ENCODE results near the gene MEAF6.
"Not testable (repeated sequence)": the region's sequence is repeated elsewhere in the genome, so short reads cannot be mapped to it uniquely, and the experiment has no call there.

DNA sequence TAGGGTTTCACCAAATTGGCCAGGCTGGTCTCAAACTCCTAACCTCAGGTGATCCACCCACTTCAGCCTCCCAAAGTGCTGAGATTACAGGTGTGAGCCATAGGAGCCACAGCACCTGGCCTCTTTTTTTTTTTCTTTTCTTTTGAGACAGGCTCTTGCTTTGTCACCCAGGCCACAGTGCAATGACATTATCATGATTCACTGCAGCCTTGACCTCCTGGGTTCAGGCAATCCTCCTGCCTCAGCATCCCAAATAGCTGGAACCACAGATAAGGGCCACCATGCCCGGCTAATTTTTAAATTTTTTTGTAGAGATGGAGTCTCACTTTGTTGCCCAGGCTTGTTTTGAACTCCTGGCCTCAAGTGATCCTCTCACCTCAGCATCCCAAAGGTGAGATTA is 15.3 kb upstream of the MEAF6 start:
- TF ChIP-seq, protein P1, sequence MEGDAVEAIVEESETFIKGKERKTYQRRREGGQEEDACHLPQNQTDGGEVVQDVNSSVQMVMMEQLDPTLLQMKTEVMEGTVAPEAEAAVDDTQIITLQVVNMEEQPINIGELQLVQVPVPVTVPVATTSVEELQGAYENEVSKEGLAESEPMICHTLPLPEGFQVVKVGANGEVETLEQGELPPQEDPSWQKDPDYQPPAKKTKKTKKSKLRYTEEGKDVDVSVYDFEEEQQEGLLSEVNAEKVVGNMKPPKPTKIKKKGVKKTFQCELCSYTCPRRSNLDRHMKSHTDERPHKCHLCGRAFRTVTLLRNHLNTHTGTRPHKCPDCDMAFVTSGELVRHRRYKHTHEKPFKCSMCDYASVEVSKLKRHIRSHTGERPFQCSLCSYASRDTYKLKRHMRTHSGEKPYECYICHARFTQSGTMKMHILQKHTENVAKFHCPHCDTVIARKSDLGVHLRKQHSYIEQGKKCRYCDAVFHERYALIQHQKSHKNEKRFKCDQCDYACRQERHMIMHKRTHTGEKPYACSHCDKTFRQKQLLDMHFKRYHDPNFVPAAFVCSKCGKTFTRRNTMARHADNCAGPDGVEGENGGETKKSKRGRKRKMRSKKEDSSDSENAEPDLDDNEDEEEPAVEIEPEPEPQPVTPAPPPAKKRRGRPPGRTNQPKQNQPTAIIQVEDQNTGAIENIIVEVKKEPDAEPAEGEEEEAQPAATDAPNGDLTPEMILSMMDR (IDR thresholded peaks at IDR 0.05) = not testable (repeated sequence)
- not testable (repeated sequence) for TF ChIP-seq POLR2A (IDR thresholded peaks at IDR 0.05)

All from Peyer's patch (tissue), 4 donors.